HFFc6 (cell line): Measurements from ENCODE around the gene NUBP2. TPM values are rescaled to one million over a fixed set of nuclear protein-coding genes. Genes with fewer than 3 reads are reported as not detected.

Source experiments
- DNase-seq: peaks from one replicate; pipeline ENCODE4 v3.0.0-alpha.2; 2018
- H3K27ac Mint-ChIP-seq: 2 replicates; pipeline ENCODE4 v1.8.0; 2020; ENCODE audit warnings: mild to moderate bottlenecking, mixed read lengths
- H3K27me3 Mint-ChIP-seq: 2 replicates; pipeline ENCODE4 v1.8.0; 2021; ENCODE audit warnings: mild to moderate bottlenecking, moderate library complexity, mixed read lengths; ENCODE audit not compliant: insufficient read depth
- H3K36me3 Mint-ChIP-seq: 2 replicates; pipeline ENCODE4 v1.8.0; 2021; ENCODE audit warnings: low read depth, mixed read lengths
- H3K4me1 Mint-ChIP-seq: 2 replicates; pipeline ENCODE4 v1.8.0; 2020; ENCODE audit warnings: low read depth, mixed read lengths
- H3K4me3 Mint-ChIP-seq: 2 replicates; pipeline ENCODE4 v1.8.0; 2020; ENCODE audit warnings: mild to moderate bottlenecking, moderate library complexity, mixed read lengths
- H3K9me3 Mint-ChIP-seq: 2 replicates; pipeline ENCODE4 v1.8.0; 2020; ENCODE audit warnings: mild to moderate bottlenecking, mixed read lengths
- total RNA-seq, 6 experiments: library from RNA; stranded (reverse); fragmentation: NEBNext Ultra II Directional; extraction: Animal tissue kit (Norgen Biotek cat#: 25700); gene quantifications; 2 replicates in 1 of 6; 3 replicates in 5 of 6; pipeline ENCODE4 v1.2.3, GENCODE V29; 2021
- TF ChIP-seq, protein P1 (sequence below): fragments of 200-600 bp; sonication (generic); IDR thresholded peaks from 2 replicates; pipeline ENCODE4 v1.5.0; 2021; ENCODE audit warnings: antibody characterized with exemption, mild to moderate bottlenecking

NUBP2 gene
- total RNA-seq, 6 experiments from 2014 or later: 41.5 to 53.8 (median 43.5) TPM

DNA sequence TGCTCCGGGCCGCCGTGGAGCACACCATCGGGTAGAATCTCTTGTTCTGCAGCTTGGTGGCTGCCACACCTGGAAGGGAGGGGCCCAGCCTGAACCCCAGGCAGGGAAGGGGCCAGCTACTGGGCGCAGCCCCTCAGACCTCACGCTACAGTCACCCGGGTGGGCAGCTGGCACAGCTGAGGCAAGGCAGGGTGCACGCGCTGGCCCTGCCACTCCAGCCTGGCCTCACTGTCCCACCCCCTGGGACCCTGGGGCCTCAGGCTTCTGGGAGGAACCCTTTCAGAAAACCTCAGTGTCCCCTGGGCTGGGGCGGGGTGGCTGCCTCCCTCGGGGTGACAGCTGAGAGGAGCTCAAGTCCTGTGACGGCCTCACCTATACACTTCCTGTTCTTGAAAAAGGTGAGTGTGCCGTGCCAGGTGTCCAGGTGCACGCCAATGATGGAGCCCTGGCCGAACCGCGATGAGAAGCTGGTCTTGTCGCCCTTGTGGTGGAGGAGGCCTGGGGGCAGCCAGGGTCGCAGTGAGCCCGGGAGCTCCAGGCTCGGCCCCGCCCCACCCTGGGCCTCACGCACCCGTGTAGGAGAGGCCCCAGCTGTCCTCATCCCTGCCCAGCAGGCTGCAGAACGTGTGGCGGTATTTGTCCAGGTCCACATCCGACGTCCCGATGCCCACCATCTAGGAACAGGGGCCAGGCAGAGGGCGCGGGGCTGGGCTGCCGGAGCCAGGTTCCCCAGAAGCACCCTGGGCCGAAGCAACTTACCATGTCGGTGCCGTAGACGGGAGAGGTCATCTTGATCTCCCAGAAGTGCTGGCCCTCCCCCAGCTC lies 5.2 kb upstream of the NUBP2 start:
- no peak for DNase-seq
- Mint-ChIP-seq H3K36me3 (no peaks in the 10 kb centered on the region), H3K27ac (no peak overlapping the region), H3K27me3 (peaks cover 30% of the 10 kb centered on the region), H3K9me3 (no peaks in the 10 kb centered on the region), H3K4me3 (no peak overlapping the region), H3K4me1 (peaks cover 18% of the 10 kb centered on the region)
- TF ChIP-seq, protein P1, sequence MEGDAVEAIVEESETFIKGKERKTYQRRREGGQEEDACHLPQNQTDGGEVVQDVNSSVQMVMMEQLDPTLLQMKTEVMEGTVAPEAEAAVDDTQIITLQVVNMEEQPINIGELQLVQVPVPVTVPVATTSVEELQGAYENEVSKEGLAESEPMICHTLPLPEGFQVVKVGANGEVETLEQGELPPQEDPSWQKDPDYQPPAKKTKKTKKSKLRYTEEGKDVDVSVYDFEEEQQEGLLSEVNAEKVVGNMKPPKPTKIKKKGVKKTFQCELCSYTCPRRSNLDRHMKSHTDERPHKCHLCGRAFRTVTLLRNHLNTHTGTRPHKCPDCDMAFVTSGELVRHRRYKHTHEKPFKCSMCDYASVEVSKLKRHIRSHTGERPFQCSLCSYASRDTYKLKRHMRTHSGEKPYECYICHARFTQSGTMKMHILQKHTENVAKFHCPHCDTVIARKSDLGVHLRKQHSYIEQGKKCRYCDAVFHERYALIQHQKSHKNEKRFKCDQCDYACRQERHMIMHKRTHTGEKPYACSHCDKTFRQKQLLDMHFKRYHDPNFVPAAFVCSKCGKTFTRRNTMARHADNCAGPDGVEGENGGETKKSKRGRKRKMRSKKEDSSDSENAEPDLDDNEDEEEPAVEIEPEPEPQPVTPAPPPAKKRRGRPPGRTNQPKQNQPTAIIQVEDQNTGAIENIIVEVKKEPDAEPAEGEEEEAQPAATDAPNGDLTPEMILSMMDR: no peak

DNA sequence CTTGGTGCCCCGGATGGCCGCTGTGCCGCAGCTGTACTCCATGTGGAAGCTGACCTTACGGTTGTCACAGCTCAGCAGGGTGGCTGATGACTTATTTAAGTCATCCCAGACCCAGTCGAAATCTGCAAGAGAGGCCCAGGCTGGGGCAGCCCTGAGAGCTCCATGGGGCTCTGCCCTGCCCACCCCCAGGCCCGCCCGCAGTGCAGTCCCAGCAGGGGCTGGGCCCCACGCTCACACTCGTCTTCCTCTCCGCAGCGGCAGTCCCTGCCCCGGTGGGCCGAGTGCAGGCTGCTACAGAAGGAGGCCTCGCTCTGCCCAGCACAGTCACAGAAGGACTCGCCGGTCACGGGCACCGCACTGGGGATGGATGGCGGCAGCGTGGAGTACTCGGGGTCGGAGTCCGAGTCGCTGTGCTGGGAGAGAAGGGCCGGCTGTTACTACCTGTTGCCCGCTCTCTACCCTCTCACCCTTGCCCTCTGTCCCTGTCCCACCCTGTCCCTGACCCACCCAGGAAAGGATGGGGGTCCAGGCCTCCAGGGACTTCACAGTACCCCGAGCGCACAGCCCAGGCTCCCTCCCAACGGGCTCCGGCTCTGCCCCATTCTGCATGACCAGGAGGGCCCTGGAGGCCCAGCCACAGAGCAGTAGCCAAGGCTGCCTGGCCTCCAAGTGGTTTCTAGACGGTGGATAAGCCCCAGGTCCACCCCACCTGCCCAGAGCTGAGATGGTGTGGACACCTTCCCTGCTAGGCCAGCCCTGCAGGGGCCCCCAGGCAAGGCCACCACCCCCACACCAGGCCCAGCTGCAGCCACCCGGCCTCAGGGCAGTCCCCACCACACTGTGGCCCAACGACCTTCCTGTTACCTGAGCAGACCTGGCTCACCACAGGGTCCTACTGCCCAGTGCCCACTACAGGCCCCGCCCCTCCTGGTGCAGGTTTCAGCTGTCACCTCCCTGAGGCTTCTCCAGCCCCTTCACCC lies 4.3 kb upstream of the NUBP2 start:
- Mint-ChIP-seq H3K27ac (peak overlapping the region; percentile 53), H3K4me3 (no peak overlapping the region), H3K27me3 (peaks cover 31% of the 10 kb centered on the region), H3K4me1 (peaks cover 23% of the 10 kb centered on the region), H3K36me3 (no peaks in the 10 kb centered on the region), H3K9me3 (no peaks in the 10 kb centered on the region)
- TF ChIP-seq, protein P1: no peak
- DNase-seq: no peak

DNA sequence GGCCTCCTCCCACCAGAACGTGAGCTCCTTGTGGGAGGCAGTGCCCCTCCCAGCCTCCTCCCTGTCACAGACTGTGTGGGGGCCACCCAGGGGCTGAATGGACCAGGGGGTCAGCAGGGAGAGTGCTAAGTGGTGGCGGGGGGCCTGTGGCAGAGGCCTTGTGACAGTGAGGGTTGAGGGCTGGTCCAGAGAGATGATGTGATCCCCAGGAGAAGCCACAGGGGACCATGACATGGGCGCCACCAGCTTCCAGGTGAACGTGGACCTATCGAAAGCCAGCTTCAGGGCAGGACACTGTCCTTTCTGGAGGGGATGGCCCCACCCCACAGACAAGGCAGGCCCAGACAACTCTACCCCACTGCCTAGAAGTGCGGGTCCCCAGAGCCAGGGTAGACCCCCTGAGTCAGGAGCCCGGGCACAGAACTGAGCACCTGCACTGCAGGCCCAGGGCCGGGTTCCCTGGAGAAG lies 3.5 kb upstream of the NUBP2 start:
- H3K36me3 Mint-ChIP-seq: no peaks in the 10 kb centered on the region
- peak overlapping the region; percentile 53 for H3K27ac Mint-ChIP-seq
- no peak for DNase-seq
- H3K9me3 Mint-ChIP-seq: no peaks in the 10 kb centered on the region
- TF ChIP-seq, protein P1: no peak
- peaks cover 28% of the 10 kb centered on the region for H3K27me3 Mint-ChIP-seq
- peaks cover 23% of the 10 kb centered on the region for H3K4me1 Mint-ChIP-seq
- no peak overlapping the region for H3K4me3 Mint-ChIP-seq

DNA sequence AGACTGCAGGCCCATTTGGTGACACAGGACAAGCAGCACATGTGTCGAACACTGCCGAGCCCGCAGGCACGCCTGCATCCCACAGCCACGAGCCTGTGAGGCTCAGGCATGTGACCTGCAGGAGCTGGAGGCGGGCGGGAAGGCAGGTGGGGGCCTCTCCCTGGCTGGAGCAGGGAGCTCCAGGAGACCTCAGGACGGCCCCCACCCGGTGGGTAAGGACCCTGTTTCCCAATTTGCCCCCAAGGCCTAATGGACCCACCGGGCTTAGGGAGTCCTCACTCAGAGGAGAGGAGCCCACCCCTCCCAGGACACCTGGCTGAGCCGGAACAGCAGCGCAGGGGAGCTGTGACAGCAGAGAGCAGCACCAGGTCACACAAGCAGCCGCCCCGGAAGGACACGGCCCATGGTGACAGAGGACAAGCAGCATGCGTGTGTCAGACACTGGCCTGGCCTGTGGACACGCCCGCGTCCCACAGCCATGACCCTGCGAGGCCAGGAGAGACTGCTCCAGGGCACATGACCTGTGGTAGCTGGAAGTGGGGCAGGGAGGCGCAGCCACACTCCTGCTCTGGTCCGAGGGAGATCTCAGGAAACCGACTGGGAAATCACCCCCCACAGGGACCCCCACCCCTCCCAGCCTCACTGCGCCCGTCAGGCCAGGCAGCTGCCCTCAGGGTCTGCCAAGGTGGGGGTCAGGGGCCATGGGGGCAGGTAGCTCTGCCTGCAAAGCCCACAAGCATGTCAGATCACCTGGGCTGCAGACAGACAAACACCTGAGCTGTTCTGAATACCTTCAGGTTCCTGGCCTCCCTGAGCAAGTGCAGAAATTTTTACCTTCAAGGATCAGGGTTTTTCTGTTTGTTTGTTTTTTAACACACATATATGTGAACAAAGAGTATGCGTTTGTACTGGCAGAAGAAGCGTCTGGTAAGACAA lies 2.8 kb upstream of the NUBP2 start:
- peaks cover 23% of the 10 kb centered on the region for H3K4me1 Mint-ChIP-seq
- no peak for DNase-seq
- H3K27ac Mint-ChIP-seq: no peak overlapping the region
- H3K36me3 Mint-ChIP-seq: no peaks in the 10 kb centered on the region
- TF ChIP-seq, protein P1: no peak
- peaks cover 28% of the 10 kb centered on the region for H3K27me3 Mint-ChIP-seq
- H3K4me3 Mint-ChIP-seq: no peak overlapping the region
- no peaks in the 10 kb centered on the region for H3K9me3 Mint-ChIP-seq

DNA sequence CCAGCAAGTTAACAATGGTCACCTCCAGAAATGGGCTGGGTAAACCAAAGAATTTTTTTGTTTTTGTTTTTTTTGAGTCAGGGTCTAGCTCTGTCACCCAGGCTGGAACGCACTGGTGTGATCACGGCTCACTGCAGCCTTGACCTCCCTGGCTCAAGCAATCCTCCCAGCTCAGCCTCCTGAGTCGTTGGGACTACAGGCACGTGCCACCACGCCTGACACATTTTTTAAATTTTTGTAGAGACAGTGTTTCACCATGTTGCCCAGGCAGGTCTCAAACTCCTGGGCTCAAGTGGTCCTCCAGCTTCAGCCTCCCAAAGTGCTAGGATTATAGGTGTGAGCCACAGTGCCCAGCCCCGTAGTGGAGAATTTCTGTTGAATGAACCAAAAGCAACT lies 2.1 kb upstream of the NUBP2 start:
- no peaks in the 10 kb centered on the region for H3K9me3 Mint-ChIP-seq
- H3K36me3 Mint-ChIP-seq: no peaks in the 10 kb centered on the region
- TF ChIP-seq, protein P1: no peak
- H3K27ac Mint-ChIP-seq: no peak overlapping the region
- peak overlapping the region; percentile 90 for H3K4me3 Mint-ChIP-seq
- H3K4me1 Mint-ChIP-seq: peaks cover 23% of the 10 kb centered on the region
- DNase-seq: no peak
- peaks cover 28% of the 10 kb centered on the region for H3K27me3 Mint-ChIP-seq
